ENCODE data around the gene HLX. TPM values are rescaled to one million over a fixed set of nuclear protein-coding genes. Genes with fewer than 3 reads are reported as not detected.

HLX gene
- total and polyA plus RNA-seq, 2 of the 13 experiments (the other 11 are each of a cell fraction or from before 2014, with no cell fraction given) = 0.30 to 0.35 TPM

GRCh38 chr1:220920967-220921366, 41.7 kb downstream of the HLX start:
- Histone ChIP-seq H3K4me1 (ENCODE audit: insufficient read depth, low read length) (peaks cover 28% of the 10 kb centered on the region), H3K9ac (ENCODE audit: insufficient read depth, low read depth, low read length) (no peak overlapping the region), H3K27me3 (ENCODE audit: control insufficient read depth in 1 of 2, insufficient read depth in 2 of 2, low read length in 2 of 2) (peaks cover 0 to 2% of the 10 kb centered on the region in 2 experiments; a peak in 1 of 5 replicates), H3K9me3 (ENCODE audit: low read length) (no peaks in the 10 kb centered on the region), H3K4me2 (ENCODE audit: low read depth, low read length) (peak overlapping the region; percentile 64), H4K20me1 (ENCODE audit: insufficient read depth, low read length) (no peaks in the 10 kb centered on the region), H3K79me2 (ENCODE audit: insufficient read depth, low read length) (no peaks in the 10 kb centered on the region), H3K36me3 (replicated peaks in 1 of 2; ENCODE audit: control insufficient read depth in 1 of 2, insufficient read depth in 2 of 2, low read length in 2 of 2) (no peaks in the 10 kb centered on the region), H3K27ac (ENCODE audit: extremely low read length, insufficient read depth, low read length) (no peak overlapping the region), H3K4me3 (replicated peaks in 1 of 3; ENCODE audit: insufficient read depth in 1 of 3, low read depth in 2 of 3, low read length in 3 of 3) (peak overlapping the region in 1 of 3 experiments; percentile 18; a peak in 1 of 6 replicates), H2AFZ (ENCODE audit: low read length) (no peak overlapping the region)
- FAIRE-seq (peak; percentile 62), DNase-seq (ENCODE audit: low spot score) (peak; percentile 57), ATAC-seq (peak; percentile 94)
- POLR2A ChIA-PET = no interaction called here
- intact Hi-C loops (cut with micrococcal nuclease; ENCODE audit: unreplicated experiment) (no loop called here), in situ Hi-C loops (cut with HindIII; ENCODE audit: extremely low pct_ligation_motif_present, low pct_unique_long_range_greater_than_20kb) (no loop called here)
- CTCF ChIA-PET (ENCODE audit: low intra/inter-chr PET ratio, low total read pairs) = no interaction called here
- BruUV-seq (replicated peaks) = no TSS peak
- 4% methylated on average over 2 of the region's 2 CpGs for WGBS (ENCODE audit: low lambda C conversion rate)
- TF ChIP-seq NCOR1 (IDR thresholded peaks at IDR 0.05; ENCODE audit: borderline replicate concordance, low read length) (peak; percentile 57; the same call in 1 of the 2 replicates), EP300 (IDR thresholded peaks at IDR 0.05; ENCODE audit: low read depth in 2 of 2, low read length in 2 of 2) (0 out of 4 replicates have a peak, but pooled peaks of 1 of the 2 experiments have one; percentile 27), EP300 (CRISPR knock-in tag; IDR thresholded peaks at IDR 0.05; ENCODE audit: borderline replicate concordance) (no peak), CENPX (CRISPR knock-in tag; IDR thresholded peaks at IDR 0.05) (no peak), KLF6 (CRISPR knock-in tag; IDR thresholded peaks at IDR 0.05) (no peak), ZBTB42 (CRISPR knock-in tag; IDR thresholded peaks at IDR 0.05) (no peak), NR2F6 (IDR thresholded peaks at IDR 0.05) (peak; percentile 53), NR2F6 (CRISPR knock-in tag; IDR thresholded peaks at IDR 0.05) (peak; percentile 36; the same call in 1 of the 2 replicates), ZNF496 (CRISPR knock-in tag; IDR thresholded peaks at IDR 0.05; ENCODE audit: insufficient replicate concordance) (no peak), HNF4G (IDR thresholded peaks at IDR 0.05; ENCODE audit: borderline replicate concordance, low read depth, low read length) (peak; percentile 56), HNF4G (CRISPR knock-in tag; IDR thresholded peaks at IDR 0.05; ENCODE audit: borderline replicate concordance, low read depth) (no peak), KLF12 (CRISPR knock-in tag; IDR thresholded peaks at IDR 0.05; ENCODE audit: borderline replicate concordance) (no peak), GATAD2A (CRISPR knock-in tag; IDR thresholded peaks at IDR 0.05) (0 out of 2 replicates have a peak, but pooled peaks have one; percentile 42), ZNF124 (CRISPR knock-in tag; IDR thresholded peaks at IDR 0.05) (0 out of 2 replicates have a peak, but pooled peaks have one; percentile 36), ZNF644 (CRISPR knock-in tag; IDR thresholded peaks at IDR 0.05; ENCODE audit: low read depth) (peak; percentile 53; the same call in 1 of the 2 replicates), THRA (CRISPR knock-in tag; IDR thresholded peaks at IDR 0.05; ENCODE audit: borderline replicate concordance) (peak; percentile 35; the same call in 1 of the 2 replicates), KDM4B (CRISPR knock-in tag; IDR thresholded peaks at IDR 0.05) (no peak), MEIS1 (CRISPR knock-in tag; IDR thresholded peaks at IDR 0.05; ENCODE audit: borderline replicate concordance) (no peak), LCORL (IDR thresholded peaks at IDR 0.05) (no peak), LCORL (CRISPR knock-in tag; IDR thresholded peaks at IDR 0.05) (no peak), POGZ (CRISPR knock-in tag; IDR thresholded peaks at IDR 0.05) (peak; percentile 30; the same call in 1 of the 2 replicates), HOXA5 (CRISPR knock-in tag; IDR thresholded peaks at IDR 0.05) (no peak), HINFP (CRISPR knock-in tag; IDR thresholded peaks at IDR 0.05; ENCODE audit: low read depth) (no peak)

Measured in HepG2 (cell line).